Choroid plexus epithelial cell (primary cell): ENCODE data around the gene PANX3.
A peak's percentile ranks its signal among the peaks of the same experiment; 100 is the strongest.

Source experiments
- DNase-seq: peaks from one replicate; pipeline ENCODE4 v3.0.0-alpha.2; 2010; ENCODE audit warnings: low read depth
- H3K4me3 ChIP-seq: 2 replicates; pipeline ENCODE4 v1.5.1; 2011; ENCODE audit warnings: low read depth, mild to moderate bottlenecking, control low read depth, low read length, moderate library complexity
- TF ChIP-seq, protein P1 (sequence below): conservative IDR thresholded peaks from 2 replicates; pipeline ENCODE4 v1.5.1; 2011; ENCODE audit warnings: low read depth, mild to moderate bottlenecking, control low read depth, inconsistent platforms, low read length, moderate library complexity

The PANX3 gene

DNA sequence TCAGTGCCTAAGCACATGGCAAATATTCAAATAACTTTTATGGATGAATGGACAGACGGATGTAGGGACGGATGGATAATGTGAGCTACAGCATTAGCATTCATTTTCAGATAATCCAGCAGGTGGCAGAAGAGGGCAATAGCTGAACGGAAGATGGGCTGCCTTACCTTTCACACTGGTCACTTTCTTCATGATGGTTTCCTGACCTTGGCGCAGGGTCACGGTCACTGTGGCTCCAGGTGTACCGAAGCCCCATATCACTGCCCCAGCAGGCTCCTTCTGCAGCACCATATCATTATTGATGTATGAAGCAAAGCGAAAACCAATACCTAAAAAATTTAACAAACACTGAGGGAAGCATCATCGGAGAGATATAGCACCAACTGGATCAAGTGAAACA lies 58.0 kb downstream of the PANX3 start:
- no peak overlapping the region for H3K4me3 ChIP-seq
- TF ChIP-seq, protein P1, sequence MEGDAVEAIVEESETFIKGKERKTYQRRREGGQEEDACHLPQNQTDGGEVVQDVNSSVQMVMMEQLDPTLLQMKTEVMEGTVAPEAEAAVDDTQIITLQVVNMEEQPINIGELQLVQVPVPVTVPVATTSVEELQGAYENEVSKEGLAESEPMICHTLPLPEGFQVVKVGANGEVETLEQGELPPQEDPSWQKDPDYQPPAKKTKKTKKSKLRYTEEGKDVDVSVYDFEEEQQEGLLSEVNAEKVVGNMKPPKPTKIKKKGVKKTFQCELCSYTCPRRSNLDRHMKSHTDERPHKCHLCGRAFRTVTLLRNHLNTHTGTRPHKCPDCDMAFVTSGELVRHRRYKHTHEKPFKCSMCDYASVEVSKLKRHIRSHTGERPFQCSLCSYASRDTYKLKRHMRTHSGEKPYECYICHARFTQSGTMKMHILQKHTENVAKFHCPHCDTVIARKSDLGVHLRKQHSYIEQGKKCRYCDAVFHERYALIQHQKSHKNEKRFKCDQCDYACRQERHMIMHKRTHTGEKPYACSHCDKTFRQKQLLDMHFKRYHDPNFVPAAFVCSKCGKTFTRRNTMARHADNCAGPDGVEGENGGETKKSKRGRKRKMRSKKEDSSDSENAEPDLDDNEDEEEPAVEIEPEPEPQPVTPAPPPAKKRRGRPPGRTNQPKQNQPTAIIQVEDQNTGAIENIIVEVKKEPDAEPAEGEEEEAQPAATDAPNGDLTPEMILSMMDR, result peak; percentile 90
- peak; percentile 72 for DNase-seq
